Heart left ventricle (tissue), 13 donors: ENCODE measurements around the gene WASF3.

ENCODE experiments used
- CTCF ChIP-seq, 12 donors: fragments of 200-600 bp; sonication (generic) in 4 of 12; IDR thresholded peaks; one replicate each; pipeline versions ENCODE4 v1.5.0 to v1.8.0; 2018 to 2022; ENCODE audit warnings: antibody characterized with exemption in 12 of 12, mild to moderate bottlenecking in 5 of 12
- POLR2A ChIP-seq, 2 donors: fragments of 450-650 bp; IDR thresholded peaks; one replicate each; pipeline ENCODE4 v1.6.1; 2017; ENCODE audit warnings: antibody characterized with exemption in 2 of 2, mild to moderate bottlenecking in 2 of 2, moderate library complexity in 2 of 2
- donor health status: ischemic (EF 13 %, LVEDD 7.1; RV severe dilation, severe dysfunction).
- donor health status: DM: no; HTN: yes; CAD: no.
- donor health status: DM: no; HTN: no; CAD: no.
- donor health status: ischemic (EF 25% LVEDD 6.9; RV normal size, moderate dysfunction).
- donor health status: ischemic (EF 25% LVEDD 5.7; RV mildly dilated, moderate dysfunction).
- donor health status: ischemic (EF 35%, LVEDD 5.7; RV mildly dilated, moderate dysfunction).
- donor health status: nonischemic (EF 11% LVEDD 7.7; RV severe dilation, severe dysfunction).
- donor health status: DM: yes; HTN: yes; CAD: no.
- donor health status: PGD.
- donor health status: ischemic (EF 29% LVEDD 5.4; RV normal size, mild dysfunction).
- donor health status: nonischemic (EF 23%, LVEDD 6.1; RV moderate dilation, normal function).

GRCh38 chr13:26618726-26619125, 61.2 kb downstream of the WASF3 start:
- TF ChIP-seq CTCF (IDR thresholded peaks at IDR 0.05): no peak
- no peak for TF ChIP-seq POLR2A (IDR thresholded peaks at IDR 0.05)
